ENCODE measurements around the gene DCTN5.

- no peak for TF ChIP-seq CTCF (IDR thresholded peaks at IDR 0.05)
- TF ChIP-seq POLR2A (IDR thresholded peaks at IDR 0.05), result no peak
Observed at GRCh38 chr16:23611936-23612335, 29.3 kb upstream of the DCTN5 start.

Measured in body of pancreas (tissue), 4 donors.